ENCODE data around the gene PADI6.
"Not testable (repeated sequence)": the region's sequence is repeated elsewhere in the genome, so short reads cannot be mapped to it uniquely, and the experiment has no call there.

Gene PADI6

GRCh38 chr1:17405898-17406759 is 34.1 kb downstream of the PADI6 start:
- DNase-seq = peak; percentile 51

DNA sequence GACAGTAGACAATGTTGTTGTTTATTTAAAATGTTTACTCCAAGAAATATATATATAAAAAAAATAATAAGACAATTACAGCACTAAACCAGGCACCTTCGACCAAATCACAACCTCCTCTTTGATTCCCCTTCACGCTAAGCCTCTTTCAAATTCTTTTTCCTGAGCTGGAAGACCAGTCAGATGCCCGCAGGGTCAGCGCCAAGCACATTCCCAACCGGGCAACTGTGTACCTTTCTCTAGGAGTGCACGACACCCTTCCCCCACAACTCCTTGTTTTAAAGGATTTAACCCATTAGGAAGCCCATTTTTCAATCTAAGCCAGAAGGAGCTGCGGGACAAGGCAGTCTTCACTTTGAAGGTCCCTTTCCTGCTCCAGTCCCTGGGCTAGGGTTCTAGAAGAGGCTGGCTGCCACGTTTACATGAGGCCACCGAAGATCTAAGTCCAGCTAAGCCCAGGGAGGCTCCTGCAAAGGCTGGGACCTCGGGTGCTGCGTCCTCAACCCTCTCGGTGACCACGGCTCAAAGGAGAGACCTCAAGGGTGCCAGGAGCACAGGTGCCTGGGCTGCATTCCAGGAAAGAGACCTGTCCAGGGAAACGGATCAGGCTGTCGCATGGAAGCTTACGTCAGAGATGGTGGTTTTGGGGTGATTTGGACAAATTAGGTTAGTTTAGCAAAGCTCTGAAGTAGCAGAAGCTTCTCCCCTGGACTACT is 34.9 kb downstream of the PADI6 start:
- not testable (repeated sequence) for DNase-seq

GRCh38 chr1:17407786-17408514 is 36.0 kb downstream of the PADI6 start:
- not testable (repeated sequence) for DNase-seq

GRCh38 chr1:17409391-17409811 is 37.4 kb downstream of the PADI6 start:
- DNase-seq = no peak

DNA sequence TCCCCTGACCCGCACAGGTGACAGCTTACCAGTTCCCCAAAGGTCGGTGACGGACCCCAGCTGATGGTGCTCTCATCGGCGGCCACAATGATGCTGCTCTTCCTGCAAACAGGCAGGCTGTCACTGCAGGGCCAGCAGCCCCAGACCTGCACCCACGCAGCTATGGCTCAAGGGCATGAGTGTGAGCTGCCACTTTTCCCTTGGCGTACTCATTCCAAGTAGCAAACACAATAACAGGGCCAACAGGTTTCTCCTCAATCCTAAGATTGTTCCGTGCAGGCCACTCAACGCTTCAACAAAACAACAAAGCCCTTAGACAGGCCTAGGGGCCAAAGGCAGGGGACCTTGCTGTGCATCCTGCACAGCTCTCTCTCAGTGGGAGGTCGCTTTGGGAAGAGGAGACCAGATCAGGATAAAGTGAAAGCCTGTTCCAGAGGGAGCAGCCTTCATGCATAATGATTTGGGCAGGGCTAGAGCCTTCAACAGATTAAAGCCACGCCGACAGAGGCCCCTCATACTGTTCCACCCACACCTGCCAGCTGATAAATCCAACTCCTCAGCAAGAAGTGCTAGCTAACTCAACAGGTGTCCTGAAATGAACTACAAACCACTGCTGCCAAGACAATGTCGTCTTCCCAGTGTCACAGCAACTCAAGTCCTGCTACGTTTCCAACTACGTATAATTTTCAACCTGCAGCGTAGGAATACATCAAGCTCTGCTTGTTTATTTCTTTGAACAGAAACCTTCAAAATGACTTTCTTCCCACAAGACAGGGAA is 40.3 kb downstream of the PADI6 start:
- DNase-seq = no peak

DNA sequence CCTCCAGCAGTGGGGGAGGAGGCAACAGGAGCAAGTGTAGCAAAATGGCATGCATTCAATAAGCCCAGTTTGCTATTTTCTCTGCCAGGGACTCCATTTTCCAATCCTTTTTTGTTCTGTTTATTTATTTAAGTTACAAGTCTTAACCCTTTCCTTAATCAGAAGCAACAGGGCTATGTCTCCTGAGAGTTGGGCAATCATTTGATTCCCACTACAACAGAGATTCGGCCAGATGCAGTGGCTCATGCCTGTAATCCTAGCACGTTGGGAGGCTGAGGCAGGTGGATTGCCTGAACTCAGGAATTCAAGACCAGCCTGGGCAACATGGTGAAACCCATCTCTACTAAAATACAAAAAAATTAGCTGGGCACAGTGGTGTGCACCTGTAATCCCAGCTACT is 42.0 kb downstream of the PADI6 start:
- no peak for DNase-seq

- no peak for DNase-seq
Observed at GRCh38 chr1:17416389-17416788, 44.4 kb downstream of the PADI6 start.

- DNase-seq = peak; percentile 71
Observed at GRCh38 chr1:17419626-17420328, 47.8 kb downstream of the PADI6 start.

- DNase-seq = no peak
Observed at GRCh38 chr1:17420391-17420918, 48.5 kb downstream of the PADI6 start.

- no peak for DNase-seq
Observed at GRCh38 chr1:17422461-17422860, 50.5 kb downstream of the PADI6 start.

DNA sequence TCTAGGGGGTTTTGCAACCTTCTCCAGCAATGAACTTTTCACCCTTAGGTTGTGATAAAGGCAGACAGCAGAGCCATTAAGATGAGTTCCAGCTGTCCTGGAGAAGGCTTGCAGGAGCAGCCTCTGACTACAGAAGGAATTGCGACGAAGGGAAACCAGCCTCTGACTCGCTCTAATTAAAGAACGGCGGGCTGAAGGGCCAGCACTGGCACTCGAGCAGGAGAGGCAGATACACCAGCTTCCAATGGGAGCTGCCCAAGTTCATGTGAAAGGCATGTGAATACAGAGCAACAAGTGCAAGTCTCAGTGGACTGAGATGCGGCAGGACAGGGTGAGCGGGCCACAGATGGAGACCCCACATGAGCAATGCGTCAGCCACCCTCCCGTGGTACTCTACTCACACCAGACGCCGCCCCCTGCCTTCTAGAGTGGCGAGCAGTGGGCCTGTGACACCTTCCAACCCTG is 51.8 kb downstream of the PADI6 start:
- DNase-seq = no peak

DNA sequence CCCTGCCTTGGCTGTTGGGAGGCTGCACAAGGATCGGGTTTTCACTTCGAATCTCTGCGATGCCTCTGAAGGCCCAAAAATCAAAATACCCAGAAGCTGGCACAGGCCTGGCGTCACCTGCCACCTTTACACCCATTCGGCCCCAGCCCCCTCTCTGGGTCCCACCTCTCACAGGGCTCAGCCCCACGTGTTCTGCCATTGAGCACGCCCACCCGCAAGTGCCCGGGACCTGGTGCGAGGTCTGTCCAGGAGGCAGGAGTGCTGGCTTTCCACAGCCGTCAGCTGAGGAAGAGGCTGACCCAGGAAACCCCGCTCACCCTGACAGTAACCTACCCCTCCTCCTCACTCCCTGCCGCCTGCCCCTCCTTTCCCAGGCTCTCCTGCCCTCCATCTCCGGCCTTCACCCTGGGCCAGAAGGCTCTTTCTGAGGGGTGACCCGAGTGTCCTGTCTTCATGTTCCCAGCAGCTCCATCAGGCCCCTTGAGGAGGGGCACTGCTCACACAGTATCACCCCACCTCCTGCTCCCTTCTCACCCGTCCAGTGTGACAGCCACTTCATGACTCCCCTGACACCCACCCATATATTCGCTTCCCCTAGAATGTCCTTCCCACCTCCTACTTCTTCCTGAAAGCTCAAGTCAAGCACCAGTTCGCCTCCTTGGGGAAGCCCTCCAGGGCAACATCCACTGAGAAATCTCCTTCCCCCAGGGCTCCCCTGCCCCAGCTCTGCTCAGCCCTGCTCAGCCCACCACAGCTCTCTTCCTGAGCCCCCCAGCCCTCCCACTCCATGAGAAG is 54.0 kb downstream of the PADI6 start:
- DNase-seq = no peak

- no peak for DNase-seq
Observed at GRCh38 chr1:17427696-17428660, 56.0 kb downstream of the PADI6 start.

DNA sequence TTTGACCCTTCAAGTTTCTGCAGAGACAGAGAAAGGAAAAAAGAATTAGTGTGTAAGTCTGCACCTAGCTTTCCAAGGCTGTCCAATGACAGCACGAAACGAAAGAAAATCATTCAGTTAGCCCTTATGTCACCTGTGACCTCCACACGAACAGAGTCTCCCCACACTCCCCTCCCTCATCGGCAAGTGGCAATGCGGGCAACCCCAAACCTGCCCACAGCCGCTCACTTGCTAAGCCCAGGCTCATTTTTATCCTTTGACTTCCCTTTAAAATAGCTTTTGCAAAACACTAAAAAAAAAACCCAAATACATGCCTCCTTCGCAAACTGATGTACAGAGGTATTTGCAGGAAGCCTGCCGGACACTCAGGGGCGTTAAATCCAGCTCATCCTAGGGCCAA is 57.2 kb downstream of the PADI6 start:
- no peak for DNase-seq

GRCh38 chr1:17432412-17432811 is 60.4 kb downstream of the PADI6 start:
- no peak for DNase-seq

GRCh38 chr1:17433261-17433660 is 61.3 kb downstream of the PADI6 start:
- DNase-seq = no peak

DNA sequence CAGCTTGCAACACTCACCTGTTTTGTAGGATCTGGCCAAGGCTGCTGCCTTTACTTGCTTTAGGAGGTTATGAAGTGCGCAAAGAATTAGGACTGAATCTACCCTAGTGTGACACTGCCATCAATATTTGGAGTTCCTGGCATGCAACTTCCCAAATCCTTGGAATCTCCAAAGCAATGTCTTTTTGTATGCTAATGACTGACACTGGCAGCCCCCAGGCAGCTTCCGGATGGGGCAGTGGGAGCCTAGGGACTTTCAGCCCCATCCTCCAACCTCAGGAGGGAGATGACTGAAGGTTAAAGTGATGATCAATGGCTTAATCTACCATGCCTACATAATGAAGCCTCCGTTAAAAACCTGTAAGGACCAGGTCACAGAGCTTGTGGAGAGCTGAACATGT is 62.0 kb downstream of the PADI6 start:
- DNase-seq = no peak

- DNase-seq = no peak
Observed at GRCh38 chr1:17434601-17435000, 62.6 kb downstream of the PADI6 start.

GRCh38 chr1:17436380-17437174 is 64.6 kb downstream of the PADI6 start:
- no peak for DNase-seq
